Vagina (tissue), 2 donors: Measurements from ENCODE around the gene ANAPC2.

Source experiments
- POLR2A ChIP-seq, 2 donors: fragments of 450-650 bp; IDR thresholded peaks; one replicate each; pipeline ENCODE4 v1.6.1; 2017; ENCODE audit warnings: antibody characterized with exemption in 2 of 2, mild to moderate bottlenecking in 2 of 2, moderate library complexity in 2 of 2
- POLR2AphosphoS5 ChIP-seq, 2 donors: sonication (generic); formaldehyde crosslinking; IDR thresholded peaks; one replicate each; pipeline ENCODE4 v1.9.0; 2017; ENCODE audit warnings: antibody characterized with exemption in 2 of 2, mild to moderate bottlenecking in 2 of 2, low read depth in 1 of 2; ENCODE audit not compliant: insufficient read depth in 1 of 2

- TF ChIP-seq POLR2A (IDR thresholded peaks at IDR 0.05) (peak in 1 of 2 donors; percentile 79), POLR2AphosphoS5 (IDR thresholded peaks at IDR 0.05; ENCODE audit: insufficient read depth in 1 of 2, low read depth in 1 of 2) (peak; percentile 73 to 86)
These were observed 12.2 kb upstream of the ANAPC2 start, which contains the start of gene TPRN for GRCh38 chr9:137200311-137201204.
